ENCODE data around the gene GEMIN4.
"Not testable (repeated sequence)": the region's sequence is repeated elsewhere in the genome, so short reads cannot be mapped to it uniquely, and the experiment has no call there.

GEMIN4 gene

DNA sequence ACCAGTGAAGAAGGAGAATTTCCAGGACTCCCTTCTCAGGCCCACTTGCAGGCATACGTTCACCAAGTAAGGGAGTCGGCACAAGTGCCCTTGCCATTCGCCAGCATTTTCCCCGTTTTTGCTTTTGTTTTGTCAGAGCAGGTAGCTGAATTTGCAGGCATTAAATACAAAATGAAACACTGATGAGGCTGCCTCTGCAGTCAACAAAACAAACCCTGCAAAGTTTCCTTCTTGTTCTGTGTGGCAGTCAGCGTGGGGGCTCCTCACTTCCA, 22.2 kb upstream of the GEMIN4 start:
- no peak for DNase-seq

DNA sequence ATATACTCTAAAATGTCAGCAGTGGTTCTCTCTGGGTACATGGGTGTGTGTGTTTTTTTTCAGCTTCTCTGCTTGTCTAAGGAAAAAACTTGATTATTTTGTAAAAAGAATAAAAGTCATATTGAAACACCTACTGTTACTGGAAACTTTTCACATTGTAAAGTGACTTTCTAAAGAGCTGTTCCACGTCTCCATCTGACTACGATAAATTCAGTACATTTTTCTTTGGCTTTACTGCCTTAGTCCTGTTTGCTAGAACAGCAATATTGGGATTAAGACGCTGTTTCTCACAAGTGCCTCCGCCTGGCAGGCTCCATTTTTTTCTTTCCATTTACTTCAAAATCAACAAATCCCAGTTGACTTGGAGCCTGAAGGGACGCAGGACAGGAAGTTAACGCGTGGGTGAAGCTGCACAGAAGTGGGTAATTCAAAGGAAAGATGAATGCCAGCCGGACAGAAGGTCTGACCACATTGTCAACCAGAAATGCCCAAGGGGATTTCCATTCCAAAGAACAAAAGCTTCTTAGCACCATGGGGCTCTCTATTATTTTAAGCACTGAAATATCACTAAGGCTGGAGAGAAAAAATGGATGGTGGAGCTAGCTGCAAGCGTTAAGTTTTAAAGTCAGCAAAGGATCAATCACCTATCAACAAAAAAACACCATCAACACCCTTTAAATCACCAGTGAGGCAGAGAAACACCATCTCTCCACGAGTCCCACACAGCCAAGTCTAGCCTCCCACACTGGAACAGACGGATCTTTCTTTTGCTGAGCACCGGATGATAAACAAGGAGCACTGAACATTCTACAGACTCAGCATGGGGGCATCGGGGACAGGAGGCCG, 21.6 kb upstream of the GEMIN4 start:
- DNase-seq: no peak

DNA sequence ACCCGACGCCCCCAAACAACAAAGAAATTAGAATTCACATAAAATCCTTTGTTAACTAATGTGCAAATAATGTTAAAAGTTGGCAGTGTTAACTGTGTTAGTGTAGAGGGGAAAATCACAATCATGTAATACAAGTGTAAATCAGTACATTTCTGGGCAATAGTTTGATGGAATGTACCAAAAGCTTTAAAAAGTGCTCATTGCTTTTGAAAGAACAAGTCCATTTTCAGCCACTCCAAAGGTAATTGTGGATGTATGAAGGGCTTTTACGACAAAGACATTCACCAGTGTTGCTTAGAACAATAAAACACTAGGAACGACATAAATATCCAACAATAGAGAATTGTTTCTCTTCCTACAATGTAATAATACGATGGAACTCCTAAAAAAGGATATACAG, 21.0 kb upstream of the GEMIN4 start:
- no peak for DNase-seq

DNA sequence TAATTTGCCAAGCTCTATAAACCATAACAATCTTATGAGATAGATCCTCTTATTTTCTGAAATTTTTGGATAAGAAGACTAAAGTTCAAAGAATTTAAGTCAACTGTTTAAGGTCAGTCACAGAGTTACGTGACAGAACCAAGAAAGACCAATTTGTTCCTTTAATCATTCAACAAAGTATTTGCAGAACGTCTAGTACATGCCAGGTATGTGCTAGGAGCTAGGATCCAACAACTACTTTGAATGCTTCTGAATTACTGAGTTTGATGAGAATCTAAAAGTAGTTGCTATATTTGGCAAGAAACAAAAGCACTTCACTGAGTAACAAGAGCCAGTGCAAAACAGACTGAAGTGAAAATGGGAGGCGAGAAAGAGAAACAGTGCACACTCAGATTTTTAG, 15.0 kb upstream of the GEMIN4 start:
- no peak for DNase-seq

DNA sequence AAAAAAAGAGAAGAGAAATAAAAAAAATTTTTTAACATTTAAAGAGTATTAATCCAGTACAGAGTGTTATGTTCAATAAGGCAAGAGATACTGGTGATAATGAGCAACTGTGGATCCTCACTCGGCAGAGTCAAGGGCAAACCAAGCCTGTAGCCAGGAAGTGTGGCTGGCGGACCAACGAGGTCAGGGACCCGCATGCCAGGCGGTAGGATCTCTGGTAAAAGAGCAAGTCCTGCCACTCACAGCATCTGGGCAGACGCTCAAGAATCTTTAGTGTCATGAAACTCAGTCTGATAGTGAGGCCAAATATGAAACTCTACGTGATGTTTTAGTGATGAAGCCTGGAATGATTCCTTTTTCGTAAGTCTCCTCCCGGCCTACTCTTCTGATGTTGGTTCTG, 8.3 kb upstream of the GEMIN4 start:
- no peak for DNase-seq

DNA sequence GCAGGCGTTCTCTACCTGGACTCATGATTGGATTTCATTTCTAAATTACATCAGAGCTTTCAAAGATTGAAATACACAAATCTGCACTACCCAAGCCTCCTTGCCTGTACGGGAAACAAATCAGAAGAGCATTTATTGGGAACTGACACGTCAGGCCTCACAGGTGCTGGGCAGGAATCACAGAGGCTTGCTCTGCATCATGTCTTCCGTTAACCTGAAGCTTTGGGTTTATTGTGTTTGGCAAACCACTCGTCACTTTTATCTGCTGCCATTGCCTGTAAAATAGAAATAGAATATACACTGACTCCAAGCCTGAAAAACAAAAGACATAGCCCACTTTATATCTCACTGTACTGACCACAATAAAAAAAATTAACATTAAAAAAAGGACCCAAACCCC, 7.9 kb upstream of the GEMIN4 start:
- DNase-seq: no peak

DNA sequence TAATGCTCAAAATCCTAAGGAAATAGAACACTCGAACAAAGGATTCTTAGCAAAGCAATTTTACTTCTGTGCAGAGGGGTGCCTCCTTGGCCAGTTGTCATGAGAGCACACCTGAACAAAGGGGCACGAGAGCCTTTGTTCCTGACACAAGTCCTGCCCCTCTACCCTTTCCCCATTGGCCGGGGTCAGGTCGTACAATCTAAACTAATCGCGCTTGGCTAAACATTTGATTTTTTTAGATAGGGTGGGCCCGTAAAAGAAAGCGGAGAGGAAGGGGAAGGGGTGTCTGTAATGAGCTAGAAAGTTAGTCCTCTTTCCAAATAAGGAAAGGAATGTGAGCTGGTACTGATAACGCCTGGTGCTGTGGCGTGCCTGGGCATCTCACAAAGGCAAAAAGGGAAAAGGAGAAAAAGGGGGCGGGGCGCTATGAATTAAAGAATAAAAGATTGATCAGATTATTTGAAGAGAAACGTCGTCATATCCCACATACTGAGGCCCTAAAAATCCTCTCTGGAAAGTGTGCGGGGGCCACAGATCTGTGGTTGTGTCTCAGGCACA, 4.0 kb upstream of the GEMIN4 start:
- DNase-seq: not testable (repeated sequence)

DNA sequence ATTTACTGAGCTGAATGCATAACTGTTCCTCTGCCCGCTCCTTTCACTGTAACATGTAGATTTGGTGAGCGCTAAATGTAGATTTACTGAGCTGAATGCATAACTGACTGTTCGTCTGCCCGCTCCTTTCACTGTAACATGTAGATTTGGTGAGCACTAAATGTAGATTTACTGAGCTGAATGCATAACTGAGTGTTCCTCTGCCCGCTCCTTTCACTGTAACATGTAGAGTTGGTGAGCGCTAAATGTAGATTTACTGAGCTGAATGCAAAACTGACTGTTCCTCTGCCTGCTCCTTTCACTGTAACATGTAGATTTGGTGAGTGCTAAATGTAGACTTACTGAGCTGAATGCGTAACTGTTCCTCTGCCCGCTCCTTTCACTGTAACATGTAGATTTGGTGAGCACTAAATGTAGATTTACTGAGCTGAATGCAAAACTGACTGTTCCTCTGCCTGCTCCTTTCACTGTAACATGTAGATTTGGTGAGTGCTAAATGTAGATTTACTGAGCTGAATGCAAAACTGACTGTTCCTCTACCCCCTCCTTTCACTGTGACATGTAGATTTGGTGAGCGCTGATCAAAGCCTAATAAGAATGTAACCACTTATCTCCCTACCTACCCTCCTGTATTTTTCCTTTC, 3.4 kb upstream of the GEMIN4 start:
- not testable (repeated sequence) for DNase-seq

DNA sequence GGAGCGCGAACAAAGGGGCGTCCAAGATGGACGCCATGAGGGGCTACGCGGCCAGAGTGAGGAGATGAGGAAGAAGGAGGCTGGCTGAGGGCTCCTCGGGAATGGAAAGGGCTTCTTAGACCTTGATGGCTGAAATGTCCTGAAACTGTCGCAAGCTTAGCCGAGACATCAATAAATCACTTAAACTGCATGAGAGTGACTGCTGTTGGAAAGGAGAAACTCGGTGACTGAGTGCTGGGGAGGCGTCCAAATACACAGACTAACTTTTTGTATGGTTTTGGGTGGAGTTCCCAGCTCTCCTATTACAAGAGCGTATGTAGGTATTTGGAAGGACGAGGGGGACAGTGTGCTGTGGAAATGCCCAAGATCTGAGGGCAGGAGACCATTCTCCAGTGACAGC, 1.4 kb upstream of the GEMIN4 start:
- no peak for DNase-seq

DNA sequence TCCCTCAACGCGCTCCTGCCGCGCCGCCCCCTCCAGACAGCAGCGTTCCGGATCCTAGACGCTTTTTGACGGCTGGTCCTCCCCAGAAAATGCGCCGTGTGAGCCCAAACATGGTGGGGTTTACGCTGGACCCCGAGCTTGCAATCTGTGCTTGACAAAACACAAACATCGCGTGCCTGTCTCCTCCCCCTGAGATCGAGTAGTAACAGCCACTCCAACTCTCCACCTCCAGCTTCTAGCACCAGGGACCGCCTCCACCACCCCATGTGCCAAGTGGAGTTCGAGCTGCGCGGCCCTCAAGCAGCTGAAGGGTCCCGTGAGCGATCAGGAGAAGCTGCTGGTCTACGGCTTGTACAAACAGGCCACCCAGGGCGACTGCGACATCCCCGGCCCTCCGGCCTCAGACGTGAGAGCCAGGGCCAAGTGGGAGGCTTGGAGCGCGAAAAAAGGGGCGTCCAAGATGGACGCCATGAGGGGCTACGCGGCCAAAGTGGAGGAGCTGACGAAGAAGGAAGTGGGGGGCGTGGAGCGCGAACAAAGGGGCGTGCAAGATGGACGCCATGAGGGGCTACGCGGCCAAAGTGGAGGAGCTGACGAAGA, 656 bp upstream of the GEMIN4 start:
- no peak for DNase-seq

DNA sequence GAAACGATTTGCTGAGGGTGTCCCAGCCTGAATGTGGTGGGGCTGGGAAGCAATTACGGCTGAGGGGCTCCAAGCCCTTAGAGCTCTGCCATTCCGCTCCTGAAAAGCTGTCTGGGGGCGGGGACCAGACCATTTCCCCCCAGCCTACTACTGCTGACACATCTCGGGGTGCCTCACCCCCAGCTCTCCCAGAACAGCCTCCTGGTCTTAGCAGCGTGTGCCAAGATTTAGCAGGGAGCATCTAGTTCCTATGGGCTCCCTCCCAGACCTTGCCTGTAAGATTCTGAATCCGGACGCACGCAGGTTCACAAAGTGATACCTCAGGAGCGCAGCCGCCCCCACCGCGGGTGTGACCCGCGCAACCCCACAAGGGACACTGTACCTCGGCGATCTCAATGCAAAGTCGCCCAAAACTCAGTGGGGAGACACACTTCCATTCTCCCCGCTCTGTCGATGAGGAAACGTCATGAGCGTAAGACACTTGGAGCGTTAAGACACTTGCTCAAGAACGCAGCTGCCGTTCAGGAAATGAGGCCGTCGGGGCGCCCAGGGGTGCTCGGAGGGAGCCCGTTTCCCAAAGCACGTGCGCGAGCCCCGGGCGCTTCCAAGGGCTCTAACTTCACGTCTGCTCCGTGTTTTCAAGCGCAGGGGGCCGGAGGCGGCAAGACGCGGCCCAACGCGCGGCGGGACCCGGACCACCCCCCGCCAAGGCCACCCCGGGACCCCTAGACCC, 629 bp downstream of the GEMIN4 start:
- peak; percentile 54 for DNase-seq

DNA sequence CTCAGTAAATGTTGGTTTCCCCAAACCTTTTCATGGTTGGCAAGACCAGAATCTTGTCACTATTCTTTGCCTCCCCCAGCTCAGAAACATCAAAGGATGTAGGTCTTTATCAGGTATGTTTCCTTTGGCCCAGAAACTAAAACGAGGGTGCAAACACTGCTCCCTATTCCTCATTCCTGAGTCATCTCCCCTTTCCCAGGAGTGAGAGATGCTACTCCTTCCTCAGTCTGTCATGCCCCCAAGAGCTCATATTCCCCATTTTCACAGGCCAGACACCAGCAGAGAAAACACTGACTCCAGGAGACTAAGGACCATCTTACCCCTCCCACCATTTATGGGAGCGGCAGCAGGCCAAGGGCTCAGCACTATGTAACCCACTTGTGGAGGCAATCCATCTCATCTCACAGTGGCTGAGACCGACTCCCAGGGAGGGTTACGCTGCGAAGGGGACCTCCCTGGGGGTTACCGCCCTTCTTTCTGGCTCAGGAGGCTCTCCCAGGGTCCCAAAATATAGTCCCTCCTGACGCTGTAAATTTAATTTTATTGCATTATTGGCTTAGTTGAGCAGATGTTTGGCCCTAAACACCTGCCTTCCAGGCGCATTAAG, 1.5 kb downstream of the GEMIN4 start:
- no peak for DNase-seq

DNA sequence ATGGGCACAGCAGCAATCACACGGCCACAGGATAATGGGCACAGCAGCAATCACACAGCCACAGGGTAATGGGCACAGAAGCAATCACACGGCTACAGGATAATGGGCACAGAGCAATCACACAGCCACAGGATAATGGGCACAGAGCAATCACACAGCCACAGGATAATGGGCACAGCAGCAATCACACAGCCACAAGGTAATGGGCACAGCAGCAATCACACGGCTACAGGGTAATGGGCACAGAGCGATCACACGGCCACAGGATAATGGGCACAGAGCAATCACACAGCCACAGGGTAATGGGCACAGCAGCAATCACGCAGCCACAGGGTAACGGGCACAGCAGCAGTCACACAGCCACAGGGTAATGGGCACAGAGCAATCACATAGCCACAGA, 2.7 kb downstream of the GEMIN4 start:
- not testable (repeated sequence) for DNase-seq

DNA sequence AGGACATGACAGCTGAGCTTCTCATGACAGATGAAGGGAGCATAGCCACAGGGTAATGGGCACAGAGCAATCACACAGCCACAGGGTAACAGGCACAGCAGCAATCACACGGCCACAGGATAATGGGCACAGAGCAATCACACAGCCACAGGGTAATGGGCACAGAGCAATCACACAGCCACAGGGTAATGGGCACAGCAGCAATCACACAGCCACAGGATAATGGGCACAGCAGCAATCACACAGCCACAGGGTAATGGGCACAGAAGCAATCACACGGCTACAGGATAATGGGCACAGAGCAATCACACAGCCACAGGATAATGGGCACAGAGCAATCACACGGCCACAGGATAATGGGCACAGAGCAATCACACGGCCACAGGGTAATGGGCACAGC, 3.5 kb downstream of the GEMIN4 start:
- DNase-seq: not testable (repeated sequence)

DNA sequence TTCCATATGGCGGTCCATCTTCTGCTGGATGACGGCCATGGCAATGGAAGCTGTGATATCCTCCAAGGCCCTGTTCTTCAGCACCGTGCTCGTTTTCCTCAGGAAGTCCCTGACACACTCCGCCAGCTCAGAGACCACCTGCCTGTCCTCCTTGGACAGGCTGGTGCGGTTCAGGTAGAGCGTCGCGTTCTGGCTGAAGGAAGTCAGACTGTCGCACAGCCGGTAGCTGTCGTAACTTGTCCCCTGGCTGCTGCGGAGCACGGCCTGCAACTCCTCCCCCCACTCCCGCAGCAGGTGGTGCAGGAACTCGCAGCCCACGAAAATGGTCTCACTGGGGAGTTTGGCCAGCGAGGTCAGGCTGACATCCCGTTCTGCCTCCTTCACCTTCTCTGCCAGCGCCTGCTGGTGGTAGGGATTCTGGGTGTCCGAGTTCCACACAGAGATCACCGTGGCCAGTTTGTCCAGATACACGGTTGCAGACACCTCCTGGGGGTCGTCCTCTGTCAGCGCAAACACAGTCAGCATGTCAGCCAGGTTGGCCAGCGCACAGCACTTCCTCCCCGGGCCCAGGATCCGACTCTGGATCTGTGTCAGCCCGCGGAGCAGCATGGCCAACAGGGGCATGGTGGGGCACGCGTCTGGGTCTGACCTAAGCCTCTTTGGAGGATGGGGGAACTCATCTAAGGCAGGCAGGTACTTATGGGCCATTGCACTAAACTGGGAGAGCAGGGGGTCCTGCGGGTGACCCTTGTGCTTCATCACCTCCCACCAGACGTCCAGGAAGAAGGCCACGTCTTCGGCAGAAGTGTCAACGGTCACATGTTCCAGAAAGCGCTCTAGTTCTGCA, 5.1 kb downstream of the GEMIN4 start:
- DNase-seq: no peak

DNA sequence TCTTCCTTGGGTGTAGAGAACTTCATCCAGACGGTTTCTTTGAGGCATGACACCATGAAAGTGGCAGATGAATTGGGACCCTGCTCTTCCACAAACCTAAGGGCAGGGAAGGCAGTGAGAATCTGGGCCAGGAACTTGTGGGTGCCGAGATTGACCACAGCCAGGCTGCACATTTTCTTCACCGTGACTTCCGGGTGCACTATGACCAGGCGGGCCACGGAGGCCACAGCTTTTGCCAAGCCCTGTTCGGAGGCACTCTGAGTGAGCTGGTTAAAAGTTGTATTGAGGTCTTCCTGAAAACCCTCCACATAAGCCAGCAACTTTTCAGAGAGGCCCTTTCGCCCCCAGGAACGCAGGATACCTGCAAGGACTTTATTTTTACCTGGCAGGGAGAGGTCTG, 5.9 kb downstream of the GEMIN4 start:
- no peak for DNase-seq

DNA sequence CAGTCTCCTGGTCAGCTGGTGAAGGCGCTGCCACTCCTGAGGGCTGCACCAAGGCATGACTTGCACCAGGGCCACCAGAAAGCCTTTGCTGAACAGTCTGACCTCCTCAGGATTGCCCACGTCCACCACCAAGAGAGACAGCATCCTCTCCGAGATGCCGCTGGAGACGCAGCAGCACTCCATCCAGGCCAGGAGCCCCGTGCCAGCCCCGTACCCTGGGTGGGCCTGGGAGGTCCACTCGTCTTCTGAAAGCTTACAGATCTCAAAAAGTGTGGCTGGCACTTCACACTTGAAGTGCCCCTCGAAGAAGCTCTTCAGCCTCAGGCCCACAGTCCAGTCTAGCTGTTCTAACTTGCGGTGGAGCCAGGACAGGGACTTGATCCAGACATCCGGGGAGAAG, 6.7 kb downstream of the GEMIN4 start:
- DNase-seq: no peak

DNA sequence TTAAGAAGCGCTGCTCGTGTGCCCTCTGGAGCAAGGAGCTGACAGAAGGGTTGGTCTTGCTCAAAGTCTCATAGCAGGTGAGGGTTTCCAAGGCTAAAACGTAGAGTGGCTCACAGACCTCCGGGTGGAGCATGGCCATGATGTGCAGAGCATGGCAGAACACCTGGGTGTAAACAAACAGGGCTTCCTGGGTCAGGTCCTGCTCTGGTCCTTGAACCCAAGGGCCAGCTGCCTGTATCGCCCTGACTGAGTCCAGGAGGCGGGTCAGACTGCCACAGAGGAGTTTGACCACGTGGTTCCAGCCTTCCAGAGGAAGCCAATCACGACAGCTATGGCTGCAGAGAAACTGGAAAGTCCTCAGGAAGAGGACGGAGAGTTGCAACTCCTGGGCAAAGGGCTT, 7.1 kb downstream of the GEMIN4 start:
- no peak for DNase-seq

DNA sequence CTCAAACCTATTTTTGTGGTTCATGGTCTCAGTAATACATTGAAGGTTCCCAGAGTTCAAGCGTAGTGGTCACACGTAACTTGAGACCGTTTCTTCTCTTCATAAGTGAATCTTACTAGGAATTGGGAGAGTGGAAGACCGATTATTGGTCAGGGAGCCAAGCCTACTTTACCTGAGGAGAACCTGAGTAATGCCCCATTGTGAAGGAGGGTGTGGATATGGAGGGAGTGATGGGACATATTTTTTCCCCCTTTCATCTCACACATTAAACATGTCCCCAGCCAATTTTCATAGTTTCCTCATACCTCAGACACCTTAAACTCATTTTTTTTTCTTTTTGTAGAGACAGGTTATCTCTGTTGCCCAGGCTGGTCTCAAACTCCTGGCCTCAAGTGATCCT, 8.9 kb downstream of the GEMIN4 start:
- DNase-seq: no peak

DNA sequence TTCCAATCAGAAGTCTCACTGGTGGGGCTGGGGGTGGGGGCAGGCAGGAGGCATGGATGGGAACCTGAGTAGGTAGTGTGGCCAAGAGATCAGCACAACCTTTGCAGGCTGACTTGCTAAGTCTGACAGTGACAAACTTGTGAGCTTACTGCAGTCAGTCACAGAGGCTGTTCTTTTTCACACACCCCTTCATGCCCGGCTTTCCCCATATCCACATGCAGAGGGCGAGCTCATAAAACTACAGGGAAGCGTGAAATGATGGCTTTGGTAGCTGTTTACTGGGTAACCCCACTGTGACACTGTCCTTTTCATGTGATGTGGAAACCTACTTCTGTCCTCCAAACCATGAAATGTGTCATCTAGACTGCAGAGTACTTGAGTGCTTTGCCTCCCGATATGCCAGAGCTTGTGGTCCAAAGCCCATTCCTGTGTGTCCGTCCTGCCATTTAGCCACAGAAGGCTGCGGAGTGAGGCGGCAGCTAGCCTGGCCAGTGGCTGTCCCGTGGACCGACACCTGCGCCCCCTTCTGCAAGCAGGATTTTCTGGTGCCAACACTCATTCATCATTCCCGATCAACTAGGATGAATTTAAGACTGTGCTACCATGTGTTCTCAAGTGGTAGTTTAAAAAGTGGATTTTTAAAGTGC, 9.8 kb downstream of the GEMIN4 start:
- no peak for DNase-seq

DNA sequence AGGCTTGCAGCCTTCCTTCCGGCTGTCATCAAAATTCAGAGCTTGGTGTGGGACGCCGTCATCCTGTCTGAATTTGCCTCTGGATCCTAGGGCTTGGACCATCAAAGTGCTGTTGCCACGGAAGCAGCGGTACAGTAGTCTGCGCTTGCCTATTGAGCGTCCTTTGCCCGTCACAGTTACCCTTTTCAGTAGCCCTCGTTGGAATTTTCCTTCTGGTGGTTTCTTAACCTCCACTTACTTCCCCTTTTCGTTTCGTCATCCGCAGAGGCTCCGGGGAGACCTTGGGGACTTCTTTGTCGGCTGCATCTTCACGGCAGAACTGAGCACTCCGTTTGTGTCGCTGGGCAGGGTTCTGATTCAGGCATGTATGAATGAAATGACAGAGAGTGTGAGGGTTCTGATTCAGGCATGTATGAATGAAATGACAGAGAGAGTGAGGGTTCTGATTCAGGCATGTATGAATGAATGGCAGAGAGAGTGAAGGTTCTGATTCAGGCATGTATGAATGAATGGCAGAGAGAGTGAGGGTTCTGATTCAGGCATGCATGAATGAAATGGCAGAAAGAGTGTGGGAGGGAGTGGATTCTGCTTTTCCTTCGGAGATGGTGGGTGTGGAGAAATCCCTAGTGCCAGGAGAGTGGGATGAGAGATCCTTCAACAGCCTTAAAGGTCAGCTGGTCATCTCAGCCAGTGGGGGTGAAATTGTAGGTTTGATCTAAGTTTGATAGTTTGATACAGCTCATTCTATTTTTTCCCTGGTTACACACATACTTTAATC, 11.6 kb downstream of the GEMIN4 start:
- no peak for DNase-seq
